Endodermal cell (in vitro differentiated cells): ENCODE measurements around the gene EFHC1. TPM values are rescaled to one million over a fixed set of nuclear protein-coding genes. Genes with fewer than 3 reads are reported as not detected.

ENCODE experiments used
- DNase-seq: peaks from one replicate; pipeline ENCODE4 v3.0.0-alpha.2; 2017
- H3K27ac ChIP-seq: 2 replicates; pipeline ENCODE4 v1.5.1; 2013; ENCODE audit warnings: mild to moderate bottlenecking, low read depth, low read length, moderate library complexity
- H3K27me3 ChIP-seq: 2 replicates; pipeline ENCODE4 v1.6.1; 2013; ENCODE audit warnings: mild to moderate bottlenecking, low read length, moderate library complexity; ENCODE audit not compliant: insufficient read depth, control insufficient read depth, poor library complexity, severe bottlenecking
- H3K36me3 ChIP-seq: 2 replicates; pipeline ENCODE4 v1.7.0; 2013; ENCODE audit warnings: mild to moderate bottlenecking, low read length, moderate library complexity; ENCODE audit not compliant: control insufficient read depth, insufficient read depth
- H3K4me1 ChIP-seq: one replicate; pipeline ENCODE4 v1.7.0; 2013; ENCODE audit warnings: low read length; ENCODE audit not compliant: control insufficient read depth, insufficient read depth
- H3K4me3 ChIP-seq: 2 replicates; pipeline ENCODE4 v1.5.1; 2013; ENCODE audit warnings: mild to moderate bottlenecking, low read length, moderate library complexity
- H3K9ac ChIP-seq: 2 replicates; pipeline ENCODE4 v1.6.1; 2013; ENCODE audit warnings: mild to moderate bottlenecking, low read length, moderate library complexity; ENCODE audit not compliant: poor library complexity, severe bottlenecking; ENCODE audit errors: extremely low read depth
- H3K9me3 ChIP-seq: 2 replicates; pipeline ENCODE4 v1.6.1; 2013; ENCODE audit warnings: mild to moderate bottlenecking, low read length, moderate library complexity; ENCODE audit not compliant: control insufficient read depth
- H3K27ac Mint-ChIP-seq: 2 replicates; pipeline ENCODE4 v1.8.0; 2020; ENCODE audit warnings: mixed read lengths
- H3K27me3 Mint-ChIP-seq: 2 replicates; pipeline ENCODE4 v1.8.0; 2021; ENCODE audit warnings: mild to moderate bottlenecking, mixed read lengths; ENCODE audit not compliant: insufficient read depth
- H3K36me3 Mint-ChIP-seq: 2 replicates; pipeline ENCODE4 v1.8.0; 2020; ENCODE audit warnings: low read depth, mixed read lengths
- H3K4me1 Mint-ChIP-seq: 2 replicates; pipeline ENCODE4 v1.8.0; 2020; ENCODE audit warnings: mixed read lengths
- H3K4me3 Mint-ChIP-seq: 2 replicates; pipeline ENCODE4 v1.8.0; 2020; ENCODE audit warnings: mild to moderate bottlenecking, moderate library complexity, mixed read lengths
- H3K9me3 Mint-ChIP-seq: 2 replicates; pipeline ENCODE4 v1.8.0; 2020; ENCODE audit warnings: mild to moderate bottlenecking, mixed read lengths
- WGBS, 2 experiments: methylation state at CpG; one replicate each; pipeline versions ENCODE4 v1.1.5 to v1.1.7; 2013; ENCODE audit warnings: missing lambda C conversion rate in 2 of 2, mixed read lengths in 1 of 2; ENCODE audit not compliant: insufficient coverage in 1 of 2, insufficient read length in 1 of 2; 5-methylcytosine and 5-hydroxymethylcytosine counted together
- total RNA-seq, 2 donors: library from RNA; stranded (reverse); fragmentation: NEBNext Ultra II Directional in 1 of 2; extraction: Animal tissue kit (Norgen Biotek cat#: 25700) in 1 of 2; gene quantifications; 2 replicates in 1 of 2; 3 replicates in 1 of 2; pipeline ENCODE4 v1.2.1, GENCODE V29; 2021
- TF ChIP-seq, protein P1 (sequence below): fragments of 200-600 bp; sonication (generic); conservative IDR thresholded peaks from 2 replicates; pipeline ENCODE4 v1.5.0; 2021; ENCODE audit warnings: antibody characterized with exemption, mild to moderate bottlenecking

EFHC1 gene
- total RNA-seq, 2 donors from 2014 or later, result 26.4 to 46.4 TPM

DNA sequence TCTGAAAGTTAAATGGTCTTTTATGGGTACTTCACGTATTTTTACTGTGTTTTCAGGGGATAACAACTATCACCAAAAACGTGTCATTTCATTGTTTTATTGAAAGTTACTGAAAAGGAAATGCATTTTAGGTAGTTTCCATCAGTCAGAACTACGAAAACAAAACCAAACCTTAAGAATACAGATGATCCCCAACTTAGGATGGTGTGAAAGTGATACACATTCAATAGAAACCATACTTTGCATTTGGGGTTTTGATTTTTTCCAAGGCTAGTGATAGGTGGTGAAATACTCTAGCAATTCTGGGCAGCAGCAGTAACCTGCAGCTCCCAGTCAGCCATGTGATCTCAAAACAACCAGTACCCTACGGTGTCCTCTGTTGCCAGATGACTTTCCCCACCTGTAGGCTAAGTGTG is 25.9 kb upstream of the EFHC1 start:
- TF ChIP-seq, protein P1, sequence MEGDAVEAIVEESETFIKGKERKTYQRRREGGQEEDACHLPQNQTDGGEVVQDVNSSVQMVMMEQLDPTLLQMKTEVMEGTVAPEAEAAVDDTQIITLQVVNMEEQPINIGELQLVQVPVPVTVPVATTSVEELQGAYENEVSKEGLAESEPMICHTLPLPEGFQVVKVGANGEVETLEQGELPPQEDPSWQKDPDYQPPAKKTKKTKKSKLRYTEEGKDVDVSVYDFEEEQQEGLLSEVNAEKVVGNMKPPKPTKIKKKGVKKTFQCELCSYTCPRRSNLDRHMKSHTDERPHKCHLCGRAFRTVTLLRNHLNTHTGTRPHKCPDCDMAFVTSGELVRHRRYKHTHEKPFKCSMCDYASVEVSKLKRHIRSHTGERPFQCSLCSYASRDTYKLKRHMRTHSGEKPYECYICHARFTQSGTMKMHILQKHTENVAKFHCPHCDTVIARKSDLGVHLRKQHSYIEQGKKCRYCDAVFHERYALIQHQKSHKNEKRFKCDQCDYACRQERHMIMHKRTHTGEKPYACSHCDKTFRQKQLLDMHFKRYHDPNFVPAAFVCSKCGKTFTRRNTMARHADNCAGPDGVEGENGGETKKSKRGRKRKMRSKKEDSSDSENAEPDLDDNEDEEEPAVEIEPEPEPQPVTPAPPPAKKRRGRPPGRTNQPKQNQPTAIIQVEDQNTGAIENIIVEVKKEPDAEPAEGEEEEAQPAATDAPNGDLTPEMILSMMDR, result no peak
- no peaks in the 10 kb centered on the region for H3K4me1 ChIP-seq
- Mint-ChIP-seq H3K4me1 (peaks cover 17% of the 10 kb centered on the region), H3K27ac (no peak overlapping the region), H3K36me3 (no peaks in the 10 kb centered on the region), H3K4me3 (no peak overlapping the region), H3K9me3 (no peaks in the 10 kb centered on the region), H3K27me3 (no peaks in the 10 kb centered on the region)
- no peaks in the 10 kb centered on the region for H3K36me3 ChIP-seq
- H3K9me3 ChIP-seq, result no peaks in the 10 kb centered on the region
- DNase-seq, result no peak
- H3K27ac ChIP-seq, result no peak overlapping the region
- H3K4me3 ChIP-seq, result no peak overlapping the region
- 92% methylated on average over 4 of the region's 4 CpGs; no CpG with 5 or more reads in 1 of the 2 experiments for WGBS, 2 experiments
- no peaks in the 10 kb centered on the region for H3K27me3 ChIP-seq
- H3K9ac ChIP-seq, result no peak overlapping the region

- no peaks in the 10 kb centered on the region for H3K36me3 Mint-ChIP-seq
Observed at GRCh38 chr6:52395969-52396368, 24.2 kb upstream of the EFHC1 start.

GRCh38 chr6:52399511-52400312 is 20.4 kb upstream of the EFHC1 start:
- H3K4me3 ChIP-seq, result no peak overlapping the region
- TF ChIP-seq, protein P1, result peak; percentile 93
- H3K27ac Mint-ChIP-seq, result no peak overlapping the region
- DNase-seq, result peak; percentile 78
- no peaks in the 10 kb centered on the region for H3K4me1 ChIP-seq
- H3K36me3 Mint-ChIP-seq, result no peaks in the 10 kb centered on the region
- no peaks in the 10 kb centered on the region for H3K27me3 Mint-ChIP-seq
- no peak overlapping the region for H3K4me3 Mint-ChIP-seq
- no peaks in the 10 kb centered on the region for H3K9me3 ChIP-seq
- no peak overlapping the region for H3K27ac ChIP-seq
- H3K4me1 Mint-ChIP-seq, result peaks cover 10% of the 10 kb centered on the region
- 45 to 54% methylated on average over 3 of the region's 3 CpGs for WGBS, 2 experiments
- no peaks in the 10 kb centered on the region for H3K27me3 ChIP-seq
- H3K9ac ChIP-seq, result no peak overlapping the region
- no peaks in the 10 kb centered on the region for H3K36me3 ChIP-seq
- H3K9me3 Mint-ChIP-seq, result no peaks in the 10 kb centered on the region

More at GRCh38 chr6:52395969-52396368, 24.2 kb upstream of the EFHC1 start:
- H3K27ac ChIP-seq, result no peak overlapping the region
- no peaks in the 10 kb centered on the region for H3K9me3 ChIP-seq
- Mint-ChIP-seq H3K9me3 (no peaks in the 10 kb centered on the region), H3K27me3 (no peaks in the 10 kb centered on the region), H3K4me3 (no peak overlapping the region), H3K27ac (no peak overlapping the region), H3K4me1 (peaks cover 10% of the 10 kb centered on the region)
- DNase-seq, result no peak
- no peak overlapping the region for H3K4me3 ChIP-seq
- no peaks in the 10 kb centered on the region for H3K36me3 ChIP-seq
- no peaks in the 10 kb centered on the region for H3K4me1 ChIP-seq
- WGBS, 2 experiments, result 90 to 94% methylated on average over 2 of the region's 2 CpGs
- TF ChIP-seq, protein P1, result no peak
- no peak overlapping the region for H3K9ac ChIP-seq
- H3K27me3 ChIP-seq, result no peaks in the 10 kb centered on the region
